Measurements from ENCODE around the gene PYCR2.

DNA sequence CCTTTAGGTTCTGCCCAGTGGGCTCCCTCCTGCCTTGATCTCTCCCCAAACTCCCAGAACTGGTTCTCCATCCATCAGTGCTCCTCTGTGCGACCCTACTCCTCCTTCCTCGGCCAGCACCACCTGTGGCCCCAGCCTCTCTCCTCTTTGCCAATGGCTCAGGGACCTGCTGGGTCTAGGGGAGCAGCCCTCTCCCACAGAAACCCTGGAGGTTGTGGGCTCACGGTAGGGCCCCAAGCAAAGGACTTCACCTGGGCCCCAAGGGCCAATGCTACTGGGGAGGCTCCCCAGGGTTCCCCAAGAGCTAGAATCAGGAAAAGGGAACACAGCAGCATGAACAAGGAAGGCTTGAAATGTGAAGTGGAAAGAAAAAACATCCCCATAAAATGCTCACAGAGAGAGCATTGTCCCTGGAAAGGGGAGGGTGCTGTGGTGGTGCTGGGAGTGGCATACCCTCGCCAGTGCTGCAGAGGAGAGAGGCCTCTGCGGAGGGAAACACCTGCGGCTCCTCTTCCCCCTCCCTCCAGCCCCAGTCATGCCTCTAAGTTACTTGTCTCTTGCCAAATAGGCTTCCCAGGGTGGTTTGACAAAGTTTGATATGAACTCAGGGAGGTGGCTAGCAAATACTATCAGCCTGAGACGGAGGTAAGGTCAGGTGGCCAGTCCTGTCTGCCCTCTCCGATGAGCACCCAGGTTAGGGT is 44.4 kb downstream of the PYCR2 start:
- TF ChIP-seq POLR2A (IDR thresholded peaks at IDR 0.05) (peak in 1 of 2 donors; percentile 48), POLR2AphosphoS5 (IDR thresholded peaks at IDR 0.05) (peak in 1 of 4 donors; percentile 27), EP300 (IDR thresholded peaks at IDR 0.05) (no peak)
- TF ChIP-seq, protein P1, sequence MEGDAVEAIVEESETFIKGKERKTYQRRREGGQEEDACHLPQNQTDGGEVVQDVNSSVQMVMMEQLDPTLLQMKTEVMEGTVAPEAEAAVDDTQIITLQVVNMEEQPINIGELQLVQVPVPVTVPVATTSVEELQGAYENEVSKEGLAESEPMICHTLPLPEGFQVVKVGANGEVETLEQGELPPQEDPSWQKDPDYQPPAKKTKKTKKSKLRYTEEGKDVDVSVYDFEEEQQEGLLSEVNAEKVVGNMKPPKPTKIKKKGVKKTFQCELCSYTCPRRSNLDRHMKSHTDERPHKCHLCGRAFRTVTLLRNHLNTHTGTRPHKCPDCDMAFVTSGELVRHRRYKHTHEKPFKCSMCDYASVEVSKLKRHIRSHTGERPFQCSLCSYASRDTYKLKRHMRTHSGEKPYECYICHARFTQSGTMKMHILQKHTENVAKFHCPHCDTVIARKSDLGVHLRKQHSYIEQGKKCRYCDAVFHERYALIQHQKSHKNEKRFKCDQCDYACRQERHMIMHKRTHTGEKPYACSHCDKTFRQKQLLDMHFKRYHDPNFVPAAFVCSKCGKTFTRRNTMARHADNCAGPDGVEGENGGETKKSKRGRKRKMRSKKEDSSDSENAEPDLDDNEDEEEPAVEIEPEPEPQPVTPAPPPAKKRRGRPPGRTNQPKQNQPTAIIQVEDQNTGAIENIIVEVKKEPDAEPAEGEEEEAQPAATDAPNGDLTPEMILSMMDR (IDR thresholded peaks at IDR 0.05): no peak
